GM23338 (cell line): Measurements from ENCODE around the gene CIITA.
"Not testable (repeated sequence)": the region's sequence is repeated elsewhere in the genome, so short reads cannot be mapped to it uniquely, and the experiment has no call there.

ENCODE experiments used
- REST ChIP-seq: IDR thresholded peaks from one replicate; pipeline ENCODE4 v1.6.1; 2018; ENCODE audit warnings: antibody characterized with exemption; ENCODE audit not compliant: unreplicated experiment
- TF ChIP-seq, protein P1 (sequence below), 2 experiments: fragments of 200-600 bp in 1 of 2; sonication (generic) in 1 of 2; conservative IDR thresholded peaks; 2 replicates each; pipeline versions ENCODE4 v1.5.1 to v1.6.1; 2016 to 2017; ENCODE audit warnings: antibody characterized with exemption in 2 of 2, low read depth in 2 of 2, mild to moderate bottlenecking in 2 of 2, moderate library complexity in 1 of 2

- not testable (repeated sequence) for TF ChIP-seq REST
- TF ChIP-seq, protein P1, sequence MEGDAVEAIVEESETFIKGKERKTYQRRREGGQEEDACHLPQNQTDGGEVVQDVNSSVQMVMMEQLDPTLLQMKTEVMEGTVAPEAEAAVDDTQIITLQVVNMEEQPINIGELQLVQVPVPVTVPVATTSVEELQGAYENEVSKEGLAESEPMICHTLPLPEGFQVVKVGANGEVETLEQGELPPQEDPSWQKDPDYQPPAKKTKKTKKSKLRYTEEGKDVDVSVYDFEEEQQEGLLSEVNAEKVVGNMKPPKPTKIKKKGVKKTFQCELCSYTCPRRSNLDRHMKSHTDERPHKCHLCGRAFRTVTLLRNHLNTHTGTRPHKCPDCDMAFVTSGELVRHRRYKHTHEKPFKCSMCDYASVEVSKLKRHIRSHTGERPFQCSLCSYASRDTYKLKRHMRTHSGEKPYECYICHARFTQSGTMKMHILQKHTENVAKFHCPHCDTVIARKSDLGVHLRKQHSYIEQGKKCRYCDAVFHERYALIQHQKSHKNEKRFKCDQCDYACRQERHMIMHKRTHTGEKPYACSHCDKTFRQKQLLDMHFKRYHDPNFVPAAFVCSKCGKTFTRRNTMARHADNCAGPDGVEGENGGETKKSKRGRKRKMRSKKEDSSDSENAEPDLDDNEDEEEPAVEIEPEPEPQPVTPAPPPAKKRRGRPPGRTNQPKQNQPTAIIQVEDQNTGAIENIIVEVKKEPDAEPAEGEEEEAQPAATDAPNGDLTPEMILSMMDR (conservative IDR thresholded peaks at IDR 0.05; ENCODE audit: low read depth in 2 of 2): not testable (repeated sequence)
Measured at GRCh38 chr16:10966559-10966958, 89.6 kb downstream of the CIITA start.
